PC-3 (cell line): ENCODE results near the gene COASY.

ENCODE experiments used
- EZH2 ChIP-seq: fragments of 300-600 bp; sonication (generic); IDR thresholded peaks from one replicate; pipeline ENCODE4 v1.6.1; 2017; ENCODE audit warnings: antibody characterized with exemption, mild to moderate bottlenecking, low read length; ENCODE audit not compliant: unreplicated experiment
- EZH2phosphoT487 ChIP-seq: fragments of 300-600 bp; sonication (generic); IDR thresholded peaks from 2 replicates; pipeline ENCODE4 v1.6.1; 2018; ENCODE audit warnings: mild to moderate bottlenecking, antibody characterized with exemption, low read length, borderline replicate concordance

- TF ChIP-seq EZH2 (no peak), EZH2phosphoT487 (no peak)
Measured at GRCh38 chr17:42522263-42522790, 39.6 kb upstream of the COASY start.
